Endometrial microvascular endothelial cells (primary cell): ENCODE results near the gene RPL29. TPM values are rescaled to one million over a fixed set of nuclear protein-coding genes. Genes with fewer than 3 reads are reported as not detected.

ENCODE experiments used
- in situ Hi-C: cut with HindIII; loops from 2 replicates; pipeline ENCODE4 v1.10.0; 2017; ENCODE audit warnings: low sequenced_read_pairs, low pct_unique_long_range_greater_than_20kb; ENCODE audit errors: inconsistent ontology term
- total RNA-seq: library from RNA; depleted of rRNA; stranded (reverse); fragments of >200 nt; gene quantifications from one replicate; pipeline ENCODE4 v1.2.3, GENCODE V29; 2015; ENCODE audit errors: inconsistent ontology term

Gene RPL29
- total RNA-seq, 1 donor from 2014 or later = 1,389 TPM

DNA sequence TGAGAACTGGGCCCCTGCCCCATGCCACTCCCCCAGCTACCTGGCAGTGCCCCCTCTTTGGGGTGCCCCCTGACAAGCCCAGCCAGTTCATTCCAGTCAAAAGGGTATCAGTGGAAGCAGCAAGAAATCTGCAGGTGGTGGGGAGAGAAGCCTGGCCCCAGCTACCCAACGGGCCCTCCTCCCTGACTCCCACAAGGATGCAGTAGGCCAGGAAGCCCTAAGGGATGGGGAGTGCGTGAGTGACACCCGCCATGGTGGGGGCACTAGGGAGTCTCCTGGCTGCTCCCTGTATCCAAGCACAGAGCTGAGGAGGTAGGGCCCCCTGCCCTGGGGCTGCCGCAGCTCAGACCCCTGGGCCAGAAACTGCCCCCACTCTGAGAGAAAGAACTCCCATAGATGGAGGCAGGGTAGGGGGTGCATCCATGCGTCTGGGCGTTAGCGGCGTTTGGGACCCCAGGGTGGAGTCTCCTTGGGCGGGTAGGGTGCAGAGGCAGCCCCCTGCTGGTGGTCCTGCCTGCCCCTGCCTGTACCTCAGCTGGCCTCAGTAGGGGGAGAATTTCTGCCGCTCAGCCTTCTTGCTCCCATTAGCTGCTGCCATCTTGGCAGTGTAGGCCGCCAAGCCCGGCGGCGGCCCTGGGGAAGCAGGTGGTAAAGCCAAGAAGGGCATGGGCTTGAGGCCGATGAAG lies 38.0 kb downstream of the RPL29 start:
- in situ Hi-C loops = no loop called here

DNA sequence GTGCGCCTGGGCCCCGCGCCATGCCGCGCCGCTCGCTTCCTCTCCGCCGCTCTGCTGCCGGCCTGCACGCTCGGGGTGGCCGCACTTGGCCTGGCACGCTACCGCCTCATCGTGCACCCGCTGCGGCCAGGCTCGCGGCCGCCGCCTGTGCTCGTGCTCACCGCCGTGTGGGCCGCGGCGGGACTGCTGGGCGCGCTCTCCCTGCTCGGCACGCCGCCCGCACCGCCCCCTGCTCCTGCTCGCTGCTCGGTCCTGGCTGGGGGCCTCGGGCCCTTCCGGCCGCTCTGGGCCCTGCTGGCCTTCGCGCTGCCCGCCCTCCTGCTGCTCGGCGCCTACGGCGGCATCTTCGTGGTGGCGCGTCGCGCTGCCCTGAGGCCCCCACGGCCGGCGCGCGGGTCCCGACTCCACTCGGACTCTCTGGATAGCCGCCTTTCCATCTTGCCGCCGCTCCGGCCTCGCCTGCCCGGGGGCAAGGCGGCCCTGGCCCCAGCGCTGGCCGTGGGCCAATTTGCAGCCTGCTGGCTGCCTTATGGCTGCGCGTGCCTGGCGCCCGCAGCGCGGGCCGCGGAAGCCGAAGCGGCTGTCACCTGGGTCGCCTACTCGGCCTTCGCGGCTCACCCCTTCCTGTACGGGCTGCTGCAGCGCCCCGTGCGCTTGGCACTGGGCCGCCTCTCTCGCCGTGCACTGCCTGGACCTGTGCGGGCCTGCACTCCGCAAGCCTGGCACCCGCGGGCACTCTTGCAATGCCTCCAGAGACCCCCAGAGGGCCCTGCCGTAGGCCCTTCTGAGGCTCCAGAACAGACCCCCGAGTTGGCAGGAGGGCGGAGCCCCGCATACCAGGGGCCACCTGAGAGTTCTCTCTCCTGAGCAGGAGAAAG lies 39.6 kb downstream of the RPL29 start:
- in situ Hi-C loops = no loop called here

DNA sequence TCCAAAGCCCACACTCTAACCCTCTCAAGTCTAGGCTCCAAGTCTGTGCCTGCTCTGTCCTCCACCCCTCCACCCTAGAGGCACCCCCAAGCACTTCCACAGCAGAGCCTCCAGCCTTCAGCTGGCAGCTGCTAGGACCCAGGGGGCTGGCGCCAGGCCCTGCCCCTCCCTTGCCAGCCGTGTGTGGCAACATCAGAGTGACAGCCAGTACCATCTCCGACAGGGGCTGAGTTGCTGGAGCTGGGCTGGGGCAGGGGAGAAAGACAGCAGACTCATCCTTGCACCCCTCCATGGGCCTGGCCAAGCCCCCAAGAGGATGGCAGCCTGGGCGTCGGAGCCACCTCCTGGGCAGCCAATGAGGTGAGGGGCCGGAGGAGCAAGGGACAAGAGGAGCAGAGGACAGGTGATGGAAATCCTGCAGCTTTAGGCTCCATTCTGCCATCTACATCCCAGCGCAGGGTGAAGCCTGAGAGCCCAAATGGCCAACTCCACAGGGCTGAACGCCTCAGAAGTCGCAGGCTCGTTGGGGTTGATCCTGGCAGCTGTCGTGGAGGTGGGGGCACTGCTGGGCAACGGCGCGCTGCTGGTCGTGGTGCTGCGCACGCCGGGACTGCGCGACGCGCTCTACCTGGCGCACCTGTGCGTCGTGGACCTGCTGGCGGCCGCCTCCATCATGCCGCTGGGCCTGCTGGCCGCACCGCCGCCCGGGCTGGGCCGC lies 40.4 kb downstream of the RPL29 start, which contains the start of gene GPR62:
Gene GPR62, plus strand, starts transcription at position 207 of the 718 bp plus-strand sequence. Its CDS starts 272 bp downstream, at position 479.
- in situ Hi-C loops = no loop called here

DNA sequence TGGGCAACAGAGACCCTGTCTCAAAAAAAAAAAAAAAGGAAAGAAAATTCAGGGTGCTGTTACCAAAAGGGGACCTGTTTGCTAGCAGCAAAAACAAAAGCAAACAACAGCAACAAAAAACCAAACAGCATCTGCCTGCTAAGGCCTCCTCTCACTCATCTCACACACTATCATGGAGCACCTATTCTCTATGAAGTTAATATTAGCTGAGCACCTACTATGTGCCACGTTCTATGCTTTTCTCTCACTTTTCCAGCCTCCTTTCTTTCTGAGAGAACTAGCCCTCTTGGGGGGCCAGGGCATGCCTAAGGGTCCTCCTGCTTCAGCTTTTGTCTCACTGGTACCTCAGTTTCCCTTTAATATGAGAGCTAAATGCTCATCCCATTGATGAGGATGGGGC lies 41.0 kb downstream of the RPL29 start:
- in situ Hi-C loops = no loop called here

DNA sequence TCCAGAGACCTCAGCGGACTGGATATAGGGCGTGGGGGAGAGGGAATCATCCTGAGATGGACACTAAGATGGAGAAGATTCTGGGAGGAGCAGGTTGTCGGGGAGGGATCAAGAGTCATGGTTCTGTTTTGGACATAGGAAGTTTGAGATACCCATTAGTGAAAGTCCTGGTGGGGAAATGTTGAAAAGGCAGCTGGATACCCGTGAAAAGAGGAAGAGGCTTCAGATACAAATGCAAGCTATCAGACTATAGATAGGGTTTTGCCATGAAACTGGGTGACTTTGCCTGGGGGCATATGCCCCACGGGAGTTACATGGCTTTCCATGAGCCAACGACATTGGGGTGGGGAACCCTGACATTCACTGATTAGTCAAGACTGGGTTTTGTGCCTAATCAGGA lies 41.6 kb downstream of the RPL29 start:
- in situ Hi-C loops = no loop called here

DNA sequence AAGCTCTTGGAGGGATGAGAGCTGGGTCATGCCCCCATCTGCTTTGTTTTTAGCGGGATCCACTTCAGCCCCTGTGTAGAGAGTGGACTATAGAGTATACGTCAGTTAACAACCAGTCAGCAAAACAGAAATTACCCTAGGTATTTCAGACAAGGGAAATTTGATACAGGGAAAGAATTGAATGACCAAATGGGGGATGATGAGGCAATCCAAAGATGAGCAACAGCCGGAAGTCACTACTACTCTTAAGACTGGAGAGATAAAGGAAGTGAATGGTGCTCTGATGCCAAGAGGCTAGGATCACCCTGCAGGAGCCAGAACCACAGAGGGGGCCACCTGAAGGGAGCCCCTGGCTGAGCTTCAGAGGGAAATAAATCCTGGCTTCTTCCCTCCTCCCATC lies 42.2 kb downstream of the RPL29 start:
- in situ Hi-C loops = no loop called here

DNA sequence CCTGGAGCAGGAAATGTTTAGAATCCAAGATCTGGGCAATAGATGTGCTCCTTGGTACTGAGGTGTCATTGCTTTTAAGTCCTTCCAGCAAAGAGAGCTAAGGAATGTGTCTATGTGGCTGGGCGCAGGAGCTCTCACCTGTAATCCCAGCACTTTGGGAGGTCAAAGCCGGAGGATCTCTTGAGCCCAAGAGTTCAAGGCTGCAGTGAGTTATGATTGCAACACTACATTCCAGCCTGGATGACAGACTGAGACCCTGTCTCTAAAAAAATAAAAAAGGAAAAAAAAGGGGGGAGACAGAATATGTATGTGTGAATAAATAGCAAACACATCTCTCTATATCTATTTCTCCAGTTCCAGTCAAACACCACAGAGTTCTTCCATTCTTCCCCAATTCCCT lies 44.8 kb downstream of the RPL29 start:
- in situ Hi-C loops = no loop called here

DNA sequence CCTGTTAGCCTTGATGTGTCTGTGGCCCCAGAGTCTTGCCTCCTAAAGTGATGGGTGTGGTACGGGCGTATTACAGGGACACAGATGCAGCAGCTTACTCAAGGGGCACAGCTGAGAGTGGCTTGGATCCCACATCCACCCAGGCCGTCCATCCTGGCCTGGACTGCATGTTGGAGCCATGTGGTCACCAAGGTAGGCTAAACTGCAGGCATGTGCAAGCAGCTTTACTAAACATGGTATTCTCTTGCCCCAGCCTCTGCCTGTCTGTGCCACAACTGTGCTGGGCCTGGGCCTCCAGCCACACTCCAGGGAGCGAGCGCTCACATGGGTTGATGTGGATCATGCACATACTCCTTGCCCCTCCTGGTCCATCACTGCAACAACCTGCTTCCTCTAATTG lies 46.6 kb downstream of the RPL29 start:
- in situ Hi-C loops = no loop called here

DNA sequence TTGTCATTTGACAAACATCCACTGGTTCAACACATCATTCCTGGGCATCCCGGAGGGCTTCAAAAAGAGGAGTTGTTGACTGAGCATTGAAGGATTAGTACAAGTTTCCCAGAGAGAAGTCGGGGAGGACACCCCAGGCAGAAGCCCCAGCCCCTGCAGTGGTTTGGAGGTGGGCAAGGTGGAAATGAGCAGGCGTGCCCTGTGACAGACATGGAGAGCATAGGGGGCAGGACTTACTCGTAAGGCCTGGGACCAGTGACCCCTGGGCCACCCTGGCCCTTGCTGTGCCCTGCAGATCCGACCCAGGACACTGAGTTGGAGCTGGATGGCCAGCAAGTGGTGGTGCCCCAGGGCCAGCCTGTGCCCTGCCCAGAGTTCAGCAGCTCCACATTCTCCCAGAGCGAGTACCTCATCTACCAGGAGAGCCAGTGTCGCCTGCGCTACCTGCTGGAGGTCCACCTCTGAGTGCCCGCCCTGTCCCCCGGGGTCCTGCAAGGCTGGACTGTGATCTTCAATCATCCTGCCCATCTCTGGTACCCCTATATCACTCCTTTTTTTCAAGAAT lies 47.6 kb downstream of the RPL29 start:
- in situ Hi-C loops = no loop called here

DNA sequence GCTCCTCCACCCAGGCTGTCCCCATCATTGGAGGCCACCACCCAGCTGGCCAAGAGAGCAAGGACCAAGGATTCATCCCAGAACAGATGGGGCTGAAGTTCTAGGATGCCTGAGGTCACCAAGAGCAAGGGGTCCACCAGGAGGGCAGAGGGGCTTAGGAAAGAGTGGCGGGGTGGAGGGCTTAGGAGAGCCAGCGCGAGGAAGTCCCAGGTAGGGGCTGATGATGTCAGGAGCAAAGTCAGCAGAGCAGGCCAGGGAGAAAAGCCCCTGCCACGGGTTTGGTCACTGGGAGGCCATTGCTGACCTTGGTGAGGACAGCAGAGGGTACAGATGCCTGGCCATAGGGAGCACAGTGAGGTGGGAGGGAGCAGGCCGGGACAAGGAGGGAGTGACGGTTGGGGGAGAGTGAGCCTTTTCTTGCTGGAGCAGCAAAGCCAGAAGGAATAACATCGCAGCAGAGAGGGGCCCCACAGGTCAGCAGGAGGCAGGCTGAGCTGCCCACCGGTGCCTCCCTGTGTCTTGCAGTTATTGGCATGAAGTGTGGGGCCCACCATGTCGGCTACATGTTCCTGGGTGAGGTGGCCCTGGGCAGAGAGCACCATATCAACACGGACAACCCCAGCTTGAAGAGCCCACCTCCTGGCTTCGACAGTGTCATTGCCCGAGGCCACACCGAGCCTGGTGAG lies 48.3 kb downstream of the RPL29 start:
- in situ Hi-C loops = no loop called here

DNA sequence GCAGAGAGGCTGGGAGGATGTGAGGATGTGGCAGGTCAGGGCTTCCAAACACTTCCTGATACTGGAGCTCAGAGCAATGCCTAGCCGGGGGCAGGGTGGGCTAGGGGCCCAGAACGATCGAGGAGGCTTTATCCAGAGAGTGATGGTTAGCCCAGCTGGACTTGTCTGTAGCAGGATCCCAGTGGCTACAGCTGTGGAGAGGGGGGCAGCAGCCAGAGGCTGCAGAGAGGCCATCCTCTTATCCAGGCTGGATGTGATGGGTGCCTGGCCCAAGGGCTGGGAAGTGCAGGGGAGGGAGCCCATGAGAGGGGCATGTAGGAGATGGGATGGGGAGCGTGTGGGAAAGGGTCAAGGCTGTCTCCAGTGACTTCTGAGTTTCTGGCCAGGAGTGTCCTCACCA lies 48.9 kb downstream of the RPL29 start:
- in situ Hi-C loops = no loop called here

DNA sequence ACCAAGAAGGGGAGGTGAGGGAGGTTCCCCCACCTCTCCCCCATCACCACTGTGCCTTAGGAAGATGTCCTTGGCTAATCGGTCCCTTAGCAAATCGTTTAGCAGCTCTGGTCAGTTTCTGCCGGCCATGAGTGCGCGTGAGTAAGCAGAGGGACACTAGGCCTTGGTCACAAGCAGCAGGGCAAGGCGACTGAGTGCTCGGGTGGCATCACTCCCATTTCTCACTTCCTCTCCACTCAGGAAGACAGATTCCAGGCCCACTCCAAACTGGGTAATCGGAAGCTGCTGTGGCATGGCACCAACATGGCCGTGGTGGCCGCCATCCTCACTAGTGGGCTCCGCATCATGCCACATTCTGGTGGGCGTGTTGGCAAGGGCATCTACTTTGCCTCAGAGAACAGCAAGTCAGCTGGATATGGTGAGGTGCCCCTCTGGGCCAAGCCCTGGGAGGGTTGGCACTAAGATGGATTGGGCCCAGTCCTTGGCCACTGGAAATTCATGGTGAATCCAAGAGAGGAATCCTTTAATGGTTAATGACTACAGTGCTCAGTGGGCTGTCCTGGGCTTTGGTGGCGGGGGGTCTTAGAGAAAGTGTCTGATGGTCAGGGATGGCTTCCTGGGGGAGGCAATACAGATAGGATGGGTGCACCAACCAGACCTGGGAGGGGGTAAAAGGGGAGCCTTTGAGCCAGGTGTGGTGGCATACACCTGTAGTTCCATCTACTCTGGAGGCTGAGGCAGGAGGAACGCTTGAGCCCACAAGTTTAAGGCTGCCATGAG lies 49.6 kb downstream of the RPL29 start:
- in situ Hi-C loops = no loop called here

DNA sequence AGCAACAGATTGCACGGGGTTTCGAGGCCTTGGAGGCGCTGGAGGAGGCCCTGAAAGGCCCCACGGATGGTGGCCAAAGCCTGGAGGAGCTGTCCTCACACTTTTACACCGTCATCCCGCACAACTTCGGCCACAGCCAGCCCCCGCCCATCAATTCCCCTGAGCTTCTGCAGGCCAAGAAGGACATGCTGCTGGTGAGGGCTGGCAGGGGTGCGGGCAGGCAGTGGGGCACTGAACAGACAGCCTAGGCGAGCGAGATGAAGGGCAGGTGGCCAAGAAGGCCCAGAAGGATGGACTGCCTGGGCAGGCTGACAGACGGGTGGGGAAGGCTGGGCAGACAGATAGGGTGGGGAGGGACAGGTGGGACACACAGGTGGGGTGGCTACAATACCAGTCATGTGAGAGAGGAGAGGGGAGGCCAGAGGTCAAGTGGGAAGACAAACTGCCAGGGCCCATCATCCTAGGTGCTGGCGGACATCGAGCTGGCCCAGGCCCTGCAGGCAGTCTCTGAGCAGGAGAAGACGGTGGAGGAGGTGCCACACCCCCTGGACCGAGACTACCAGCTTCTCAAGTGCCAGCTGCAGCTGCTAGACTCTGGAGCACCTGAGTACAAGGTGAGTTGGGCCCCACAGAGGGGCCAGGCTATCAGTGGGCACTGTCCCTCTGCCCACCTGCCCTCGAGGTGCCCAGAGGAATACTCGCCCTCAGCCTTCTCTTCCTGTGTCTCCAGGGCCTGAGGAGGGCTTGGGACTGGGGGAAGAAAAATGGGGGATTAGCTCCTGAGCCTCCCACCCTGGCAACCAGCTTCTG lies 50.5 kb downstream of the RPL29 start:
- in situ Hi-C loops = no loop called here

DNA sequence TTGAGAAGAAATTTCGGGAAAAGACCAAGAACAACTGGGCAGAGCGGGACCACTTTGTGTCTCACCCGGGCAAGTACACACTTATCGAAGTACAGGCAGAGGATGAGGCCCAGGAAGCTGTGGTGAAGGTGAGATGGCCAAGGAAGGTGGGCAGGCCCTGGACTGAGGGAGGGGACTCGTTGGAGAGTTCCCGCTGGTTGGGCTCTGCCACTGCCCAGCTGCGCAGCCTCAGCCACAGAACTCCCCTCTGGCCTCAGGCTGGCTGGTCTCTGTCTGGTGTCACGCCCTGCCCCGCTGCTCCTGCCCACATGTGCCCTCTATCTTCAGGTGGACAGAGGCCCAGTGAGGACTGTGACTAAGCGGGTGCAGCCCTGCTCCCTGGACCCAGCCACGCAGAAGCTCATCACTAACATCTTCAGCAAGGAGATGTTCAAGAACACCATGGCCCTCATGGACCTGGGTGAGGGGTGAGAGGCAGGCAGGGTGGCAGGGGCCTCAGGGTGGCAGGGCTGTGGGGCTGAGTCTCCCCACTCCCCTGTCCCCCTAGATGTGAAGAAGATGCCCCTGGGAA lies 51.2 kb downstream of the RPL29 start:
- in situ Hi-C loops = no loop called here
